ENCODE measurements around the gene MMP7. TPM values are rescaled to one million over a fixed set of nuclear protein-coding genes. Genes with fewer than 3 reads are reported as not detected.

Gene MMP7
- total and polyA plus RNA-seq, 2 donors (not counting 1 experiment from before 2014, with no cell fraction given) = 0.17 TPM; not detected in 1

DNA sequence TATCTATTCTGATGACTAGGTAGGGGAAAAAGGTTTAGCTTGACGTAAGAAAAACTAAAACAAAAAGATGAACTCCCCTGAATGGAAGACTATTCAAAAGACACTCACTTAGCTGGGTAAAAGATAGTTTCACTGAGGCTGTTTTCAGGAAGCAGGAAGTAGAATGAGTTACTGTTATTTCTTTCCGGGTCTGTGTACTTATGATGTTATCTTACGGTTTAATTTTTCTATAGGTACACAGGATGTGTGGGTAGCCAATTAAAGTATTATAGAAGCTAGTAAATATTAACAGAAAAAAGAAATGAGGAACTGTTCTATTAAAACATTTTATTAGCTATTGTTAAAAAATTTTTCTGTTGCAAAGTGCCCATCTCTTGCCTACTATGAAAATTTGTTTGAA, 45.8 kb upstream of the MMP7 start:
- Histone ChIP-seq H3K9me3 (ENCODE audit: control insufficient read depth, insufficient read depth, low read depth, low read length) (no peaks in the 10 kb centered on the region), H3K27me3 (ENCODE audit: control insufficient read depth, insufficient read depth, low read length) (no peaks in the 10 kb centered on the region), H3K9ac (ENCODE audit: insufficient read depth, low read length) (no peak overlapping the region), H3K79me2 (ENCODE audit: control insufficient read depth, insufficient read depth, low read length) (no peaks in the 10 kb centered on the region), H3K36me3 (ENCODE audit: control insufficient read depth, insufficient read depth, low read length) (no peaks in the 10 kb centered on the region), H3K4me3 (replicated peaks in 1 of 4; ENCODE audit: control extremely low read depth in 1 of 4, insufficient read depth in 1 of 4, low read depth in 3 of 4, low read length in 4 of 4) (no peak overlapping the region), H3K4me2 (ENCODE audit: extremely low read depth, insufficient read depth, low read length) (no peak overlapping the region), H4K20me1 (ENCODE audit: control insufficient read depth, extremely low read depth, insufficient read depth, low read length) (no peaks in the 10 kb centered on the region), H3K4me1 (ENCODE audit: control insufficient read depth, extremely low read depth, insufficient read depth, low read length) (no peaks in the 10 kb centered on the region), H3K27ac (ENCODE audit: insufficient read depth, low read length) (no peak overlapping the region), H2AFZ (ENCODE audit: low read length) (no peak overlapping the region)
- no peak for DNase-seq (ENCODE audit: low read depth in 2 of 2)
- TF ChIP-seq, protein P1, sequence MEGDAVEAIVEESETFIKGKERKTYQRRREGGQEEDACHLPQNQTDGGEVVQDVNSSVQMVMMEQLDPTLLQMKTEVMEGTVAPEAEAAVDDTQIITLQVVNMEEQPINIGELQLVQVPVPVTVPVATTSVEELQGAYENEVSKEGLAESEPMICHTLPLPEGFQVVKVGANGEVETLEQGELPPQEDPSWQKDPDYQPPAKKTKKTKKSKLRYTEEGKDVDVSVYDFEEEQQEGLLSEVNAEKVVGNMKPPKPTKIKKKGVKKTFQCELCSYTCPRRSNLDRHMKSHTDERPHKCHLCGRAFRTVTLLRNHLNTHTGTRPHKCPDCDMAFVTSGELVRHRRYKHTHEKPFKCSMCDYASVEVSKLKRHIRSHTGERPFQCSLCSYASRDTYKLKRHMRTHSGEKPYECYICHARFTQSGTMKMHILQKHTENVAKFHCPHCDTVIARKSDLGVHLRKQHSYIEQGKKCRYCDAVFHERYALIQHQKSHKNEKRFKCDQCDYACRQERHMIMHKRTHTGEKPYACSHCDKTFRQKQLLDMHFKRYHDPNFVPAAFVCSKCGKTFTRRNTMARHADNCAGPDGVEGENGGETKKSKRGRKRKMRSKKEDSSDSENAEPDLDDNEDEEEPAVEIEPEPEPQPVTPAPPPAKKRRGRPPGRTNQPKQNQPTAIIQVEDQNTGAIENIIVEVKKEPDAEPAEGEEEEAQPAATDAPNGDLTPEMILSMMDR (conservative IDR thresholded peaks at IDR 0.05 in 1 of 2, IDR thresholded peaks at IDR 0.05 in 1 of 2; ENCODE audit: low read depth in 1 of 2, low read length in 2 of 2) = no peak
- no peak for TF ChIP-seq EZH2 (IDR thresholded peaks at IDR 0.05; ENCODE audit: low read length, missing control alignments)

DNA sequence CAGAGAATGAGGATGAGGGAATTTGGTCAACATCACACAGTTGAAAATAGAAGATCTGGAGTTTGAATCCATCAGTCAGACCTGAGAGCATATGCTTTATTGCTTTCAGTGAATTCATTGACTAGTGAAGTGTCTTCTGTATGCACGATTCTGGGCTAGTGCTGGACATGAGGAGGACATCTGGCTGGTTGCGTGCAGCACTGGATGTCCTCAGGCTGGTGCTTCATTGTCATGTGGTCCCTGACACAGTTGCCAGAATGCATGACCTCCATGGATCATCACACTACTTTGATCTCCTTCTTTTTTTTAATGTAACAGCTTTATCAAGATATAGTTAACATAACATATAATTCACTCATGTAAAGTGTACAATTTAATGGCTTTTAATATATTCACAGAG, 44.5 kb upstream of the MMP7 start:
- TF ChIP-seq, protein P1 (conservative IDR thresholded peaks at IDR 0.05 in 1 of 2, IDR thresholded peaks at IDR 0.05 in 1 of 2; ENCODE audit: low read depth in 1 of 2, low read length in 2 of 2) = no peak
- H3K9ac ChIP-seq (ENCODE audit: insufficient read depth, low read length) = no peak overlapping the region
- H3K4me1 ChIP-seq (ENCODE audit: control insufficient read depth, extremely low read depth, insufficient read depth, low read length) = no peaks in the 10 kb centered on the region
- DNase-seq (ENCODE audit: low read depth in 2 of 2) = no peak
- no peaks in the 10 kb centered on the region for H3K9me3 ChIP-seq (ENCODE audit: control insufficient read depth, insufficient read depth, low read depth, low read length)
- no peaks in the 10 kb centered on the region for H3K79me2 ChIP-seq (ENCODE audit: control insufficient read depth, insufficient read depth, low read length)
- H3K27me3 ChIP-seq (ENCODE audit: control insufficient read depth, insufficient read depth, low read length) = no peaks in the 10 kb centered on the region
- no peak overlapping the region for H3K4me3 ChIP-seq (replicated peaks in 1 of 4; ENCODE audit: control extremely low read depth in 1 of 4, insufficient read depth in 1 of 4, low read depth in 3 of 4, low read length in 4 of 4)
- H2AFZ ChIP-seq (ENCODE audit: low read length) = no peak overlapping the region
- H4K20me1 ChIP-seq (ENCODE audit: control insufficient read depth, extremely low read depth, insufficient read depth, low read length) = no peaks in the 10 kb centered on the region
- no peak overlapping the region for H3K4me2 ChIP-seq (ENCODE audit: extremely low read depth, insufficient read depth, low read length)
- no peak overlapping the region for H3K27ac ChIP-seq (ENCODE audit: insufficient read depth, low read length)
- no peaks in the 10 kb centered on the region for H3K36me3 ChIP-seq (ENCODE audit: control insufficient read depth, insufficient read depth, low read length)

DNA sequence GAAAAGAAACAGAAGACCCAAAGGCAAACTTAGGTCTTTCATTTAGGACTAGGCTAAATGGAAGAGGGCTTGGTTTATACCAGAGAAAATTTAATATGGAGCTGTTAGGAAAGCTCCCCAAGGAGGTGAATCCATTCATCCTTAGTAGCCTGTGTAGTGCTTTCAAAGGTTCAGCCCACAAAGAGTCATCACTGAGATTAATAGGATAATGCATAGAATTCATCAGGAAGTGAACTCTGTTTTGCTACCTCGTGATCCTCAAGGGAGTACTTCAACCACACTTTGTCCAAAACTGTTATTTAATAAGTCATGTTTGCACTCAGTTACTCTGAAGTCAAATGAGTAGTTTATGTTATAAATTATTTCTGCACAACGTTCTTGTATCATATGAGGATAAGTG, 43.3 kb upstream of the MMP7 start:
- Histone ChIP-seq H3K4me3 (replicated peaks in 1 of 4; ENCODE audit: control extremely low read depth in 1 of 4, insufficient read depth in 1 of 4, low read depth in 3 of 4, low read length in 4 of 4) (no peak overlapping the region), H3K79me2 (ENCODE audit: control insufficient read depth, insufficient read depth, low read length) (no peaks in the 10 kb centered on the region), H3K9me3 (ENCODE audit: control insufficient read depth, insufficient read depth, low read depth, low read length) (no peaks in the 10 kb centered on the region), H4K20me1 (ENCODE audit: control insufficient read depth, extremely low read depth, insufficient read depth, low read length) (no peaks in the 10 kb centered on the region), H3K36me3 (ENCODE audit: control insufficient read depth, insufficient read depth, low read length) (no peaks in the 10 kb centered on the region), H3K27ac (ENCODE audit: insufficient read depth, low read length) (no peak overlapping the region), H3K27me3 (ENCODE audit: control insufficient read depth, insufficient read depth, low read length) (no peaks in the 10 kb centered on the region), H2AFZ (ENCODE audit: low read length) (no peak overlapping the region), H3K9ac (ENCODE audit: insufficient read depth, low read length) (no peak overlapping the region), H3K4me1 (ENCODE audit: control insufficient read depth, extremely low read depth, insufficient read depth, low read length) (no peaks in the 10 kb centered on the region), H3K4me2 (ENCODE audit: extremely low read depth, insufficient read depth, low read length) (no peak overlapping the region)
- peak; percentile 53 to 58 for DNase-seq (ENCODE audit: low read depth in 2 of 2)
- TF ChIP-seq, protein P1 (conservative IDR thresholded peaks at IDR 0.05 in 1 of 2, IDR thresholded peaks at IDR 0.05 in 1 of 2; ENCODE audit: low read depth in 1 of 2, low read length in 2 of 2) = no peak
- TF ChIP-seq EZH2 (IDR thresholded peaks at IDR 0.05; ENCODE audit: low read length, missing control alignments) = no peak
